Fibroblast of villous mesenchyme (primary cell): ENCODE results near the gene BAIAP3. TPM values are rescaled to one million over a fixed set of nuclear protein-coding genes. Genes with fewer than 3 reads are reported as not detected.

Source experiments
- DNase-seq: peaks from one replicate; pipeline ENCODE4 v3.0.0-alpha.2; 2010; ENCODE audit warnings: low read depth
- H3K4me3 ChIP-seq: 2 replicates; pipeline ENCODE4 v1.5.1; 2011; ENCODE audit warnings: low read depth, mild to moderate bottlenecking, low read length
- CTCF ChIP-seq: IDR thresholded peaks from 2 replicates; pipeline ENCODE4 v1.5.1; 2012; ENCODE audit warnings: low read depth, mild to moderate bottlenecking, low read length; ENCODE audit not compliant: insufficient read depth
- total RNA-seq: library from RNA; depleted of rRNA; stranded (reverse); fragments of >200 nt; gene quantifications from 2 replicates; pipeline ENCODE4 v1.2.3, GENCODE V29; 2012

BAIAP3 gene
- total RNA-seq, 1 donor = under 0.01 TPM

GRCh38 chr16:1335211-1335971 lies 1.9 kb downstream of the BAIAP3 start:
- H3K4me3 ChIP-seq = no peak overlapping the region
- no peak for DNase-seq
- no peak for TF ChIP-seq CTCF

- H3K4me3 ChIP-seq = no peak overlapping the region
- DNase-seq = no peak
- TF ChIP-seq CTCF = no peak
These were observed 2.6 kb downstream of the BAIAP3 start for GRCh38 chr16:1335996-1336395.

- H3K4me3 ChIP-seq = no peak overlapping the region
- no peak for DNase-seq
- TF ChIP-seq CTCF = no peak
These were observed 3.2 kb downstream of the BAIAP3 start for GRCh38 chr16:1336619-1337018.

- TF ChIP-seq CTCF = no peak
- H3K4me3 ChIP-seq = no peak overlapping the region
- DNase-seq = no peak
These were observed 4.0 kb downstream of the BAIAP3 start for GRCh38 chr16:1337486-1337885.

GRCh38 chr16:1338119-1338730 lies 4.8 kb downstream of the BAIAP3 start:
- H3K4me3 ChIP-seq = no peak overlapping the region
- peak; percentile 44 for TF ChIP-seq CTCF
- DNase-seq = peak; percentile 13

GRCh38 chr16:1338855-1339675 lies 5.6 kb downstream of the BAIAP3 start:
- no peak for DNase-seq
- H3K4me3 ChIP-seq = no peak overlapping the region
- no peak for TF ChIP-seq CTCF
